HCT116 (cell line): Measurements from ENCODE around the gene WDR55.

Experiments used
- EGR1 ChIP-seq: IDR thresholded peaks from 2 replicates; pipeline ENCODE4 v1.6.1; 2012; ENCODE audit warnings: low read depth
- EZH2 ChIP-seq: fragments of 200-600 bp; sonication (generic); IDR thresholded peaks from 2 replicates; pipeline ENCODE4 v1.6.1; 2017; ENCODE audit warnings: antibody characterized with exemption, mixed run types
- FOSL1 ChIP-seq: IDR thresholded peaks from 2 replicates; pipeline ENCODE4 v1.6.1; 2012; ENCODE audit warnings: low read depth
- JUND ChIP-seq: IDR thresholded peaks from 2 replicates; pipeline ENCODE4 v1.6.1; 2012
- POLR2A ChIP-seq: IDR thresholded peaks from 2 replicates; pipeline ENCODE4 v1.7.0; 2011; ENCODE audit warnings: borderline replicate concordance; ENCODE audit not compliant: insufficient read depth, insufficient read length; ENCODE audit errors: extremely low read depth
- POLR2AphosphoS5 ChIP-seq: IDR thresholded peaks from 2 replicates; pipeline ENCODE4 v1.6.1; 2011; ENCODE audit warnings: mild to moderate bottlenecking, low read depth, low read length, moderate library complexity
- SIN3A ChIP-seq: IDR thresholded peaks from 2 replicates; pipeline ENCODE4 v1.6.1; 2012; ENCODE audit warnings: low read depth
- TCF7L2 ChIP-seq: IDR thresholded peaks from 2 replicates; pipeline ENCODE4 v1.7.0; 2011; ENCODE audit warnings: borderline replicate concordance, inconsistent platforms; ENCODE audit not compliant: insufficient read depth, insufficient read length; ENCODE audit errors: extremely low read depth
- YY1 ChIP-seq: IDR thresholded peaks from 2 replicates; pipeline ENCODE4 v1.6.1; 2011; ENCODE audit warnings: low read length, low read depth, moderate library complexity, mild to moderate bottlenecking; ENCODE audit not compliant: insufficient replicate concordance; ENCODE audit errors: extremely low read depth
- ZFX ChIP-seq: fragments of 450-650 bp; IDR thresholded peaks from 2 replicates; pipeline ENCODE4 v1.6.1; 2017
- ZNF274 ChIP-seq: fragments of 200-500 bp; sonication (Bioruptor generic); IDR thresholded peaks from 2 replicates; pipeline ENCODE4 v1.6.1; 2014; ENCODE audit warnings: mild to moderate bottlenecking, low read depth, low read length, inconsistent platforms
- TF ChIP-seq, protein P1 (sequence below), 3 experiments: fragments of 200-600 bp in 1 of 3; sonication (generic) in 1 of 3; IDR thresholded peaks in 2 of 3; conservative IDR thresholded peaks in 1 of 3; 2 replicates each; pipeline ENCODE4 v1.5.1; 2012 to 2017; ENCODE audit warnings: low read depth in 2 of 3, low read length in 2 of 3, antibody characterized with exemption in 1 of 3, borderline replicate concordance in 1 of 3, control low read depth in 1 of 3, mild to moderate bottlenecking in 1 of 3, mixed read lengths in 1 of 3, mixed run types in 1 of 3, moderate library complexity in 1 of 3; ENCODE audit not compliant: insufficient read depth in 1 of 3
- TF ChIP-seq, protein P2 (sequence below): IDR thresholded peaks from 2 replicates; pipeline ENCODE4 v1.6.1; 2012
- TF ChIP-seq, protein P3 (sequence below): IDR thresholded peaks from 2 replicates; pipeline ENCODE4 v1.6.1; 2012; ENCODE audit warnings: low read depth

DNA sequence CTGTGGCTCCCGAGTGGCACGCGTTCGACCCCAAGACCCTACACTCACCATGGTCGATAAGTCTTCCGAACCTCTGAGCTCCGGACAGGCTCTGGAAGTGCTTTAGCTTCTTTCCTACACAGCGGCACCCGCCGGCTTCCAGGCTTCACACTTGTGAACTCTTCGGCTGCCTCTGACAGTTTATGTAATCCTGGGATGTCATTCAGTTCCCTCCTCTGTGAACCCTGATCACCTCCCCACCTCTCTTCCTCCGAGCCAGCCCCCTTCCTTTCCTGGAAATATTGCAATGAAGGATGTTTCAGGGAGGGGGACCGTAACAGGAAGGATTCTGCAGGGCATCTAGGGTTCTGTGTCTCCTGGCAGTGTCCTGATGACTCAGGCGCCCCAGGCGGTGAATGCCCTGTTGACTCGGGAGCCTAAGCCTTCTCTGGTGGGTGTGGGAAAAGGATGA is 31.7 kb upstream of the WDR55 start, which contains the start of gene CD14:
- TF ChIP-seq, protein P1, sequence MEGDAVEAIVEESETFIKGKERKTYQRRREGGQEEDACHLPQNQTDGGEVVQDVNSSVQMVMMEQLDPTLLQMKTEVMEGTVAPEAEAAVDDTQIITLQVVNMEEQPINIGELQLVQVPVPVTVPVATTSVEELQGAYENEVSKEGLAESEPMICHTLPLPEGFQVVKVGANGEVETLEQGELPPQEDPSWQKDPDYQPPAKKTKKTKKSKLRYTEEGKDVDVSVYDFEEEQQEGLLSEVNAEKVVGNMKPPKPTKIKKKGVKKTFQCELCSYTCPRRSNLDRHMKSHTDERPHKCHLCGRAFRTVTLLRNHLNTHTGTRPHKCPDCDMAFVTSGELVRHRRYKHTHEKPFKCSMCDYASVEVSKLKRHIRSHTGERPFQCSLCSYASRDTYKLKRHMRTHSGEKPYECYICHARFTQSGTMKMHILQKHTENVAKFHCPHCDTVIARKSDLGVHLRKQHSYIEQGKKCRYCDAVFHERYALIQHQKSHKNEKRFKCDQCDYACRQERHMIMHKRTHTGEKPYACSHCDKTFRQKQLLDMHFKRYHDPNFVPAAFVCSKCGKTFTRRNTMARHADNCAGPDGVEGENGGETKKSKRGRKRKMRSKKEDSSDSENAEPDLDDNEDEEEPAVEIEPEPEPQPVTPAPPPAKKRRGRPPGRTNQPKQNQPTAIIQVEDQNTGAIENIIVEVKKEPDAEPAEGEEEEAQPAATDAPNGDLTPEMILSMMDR (IDR thresholded peaks at IDR 0.05 in 2 of 3, conservative IDR thresholded peaks at IDR 0.05 in 1 of 3; ENCODE audit: borderline replicate concordance in 1 of 3, insufficient read depth in 1 of 3, low read depth in 2 of 3, low read length in 2 of 3), result no peak
- no peak for TF ChIP-seq POLR2A
- no peak for TF ChIP-seq EGR1
- TF ChIP-seq ZFX, result no peak
- no peak for TF ChIP-seq EZH2
- TF ChIP-seq, protein P2, sequence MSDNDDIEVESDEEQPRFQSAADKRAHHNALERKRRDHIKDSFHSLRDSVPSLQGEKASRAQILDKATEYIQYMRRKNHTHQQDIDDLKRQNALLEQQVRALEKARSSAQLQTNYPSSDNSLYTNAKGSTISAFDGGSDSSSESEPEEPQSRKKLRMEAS, result no peak
- TF ChIP-seq FOSL1, result no peak
- TF ChIP-seq POLR2AphosphoS5, result no peak
- TF ChIP-seq JUND, result no peak
- no peak for TF ChIP-seq SIN3A
- TF ChIP-seq YY1, result no peak
- TF ChIP-seq TCF7L2, result no peak
- TF ChIP-seq, protein P3, sequence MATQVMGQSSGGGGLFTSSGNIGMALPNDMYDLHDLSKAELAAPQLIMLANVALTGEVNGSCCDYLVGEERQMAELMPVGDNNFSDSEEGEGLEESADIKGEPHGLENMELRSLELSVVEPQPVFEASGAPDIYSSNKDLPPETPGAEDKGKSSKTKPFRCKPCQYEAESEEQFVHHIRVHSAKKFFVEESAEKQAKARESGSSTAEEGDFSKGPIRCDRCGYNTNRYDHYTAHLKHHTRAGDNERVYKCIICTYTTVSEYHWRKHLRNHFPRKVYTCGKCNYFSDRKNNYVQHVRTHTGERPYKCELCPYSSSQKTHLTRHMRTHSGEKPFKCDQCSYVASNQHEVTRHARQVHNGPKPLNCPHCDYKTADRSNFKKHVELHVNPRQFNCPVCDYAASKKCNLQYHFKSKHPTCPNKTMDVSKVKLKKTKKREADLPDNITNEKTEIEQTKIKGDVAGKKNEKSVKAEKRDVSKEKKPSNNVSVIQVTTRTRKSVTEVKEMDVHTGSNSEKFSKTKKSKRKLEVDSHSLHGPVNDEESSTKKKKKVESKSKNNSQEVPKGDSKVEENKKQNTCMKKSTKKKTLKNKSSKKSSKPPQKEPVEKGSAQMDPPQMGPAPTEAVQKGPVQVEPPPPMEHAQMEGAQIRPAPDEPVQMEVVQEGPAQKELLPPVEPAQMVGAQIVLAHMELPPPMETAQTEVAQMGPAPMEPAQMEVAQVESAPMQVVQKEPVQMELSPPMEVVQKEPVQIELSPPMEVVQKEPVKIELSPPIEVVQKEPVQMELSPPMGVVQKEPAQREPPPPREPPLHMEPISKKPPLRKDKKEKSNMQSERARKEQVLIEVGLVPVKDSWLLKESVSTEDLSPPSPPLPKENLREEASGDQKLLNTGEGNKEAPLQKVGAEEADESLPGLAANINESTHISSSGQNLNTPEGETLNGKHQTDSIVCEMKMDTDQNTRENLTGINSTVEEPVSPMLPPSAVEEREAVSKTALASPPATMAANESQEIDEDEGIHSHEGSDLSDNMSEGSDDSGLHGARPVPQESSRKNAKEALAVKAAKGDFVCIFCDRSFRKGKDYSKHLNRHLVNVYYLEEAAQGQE, result no peak
- no peak for TF ChIP-seq ZNF274
